GM23338 (cell line): ENCODE results near the gene A4GNT.

Experiments
- EZH2 ChIP-seq: fragments of 200-600 bp; sonication (generic); IDR thresholded peaks from one replicate; pipeline ENCODE4 v1.8.0; 2017; ENCODE audit warnings: antibody characterized with exemption, mild to moderate bottlenecking, low read depth; ENCODE audit not compliant: unreplicated experiment
- EZH2phosphoT487 ChIP-seq: fragments of 200-600 bp; sonication (generic); IDR thresholded peaks from one replicate; pipeline ENCODE4 v1.8.1; 2018; ENCODE audit warnings: antibody characterized with exemption; ENCODE audit not compliant: unreplicated experiment
- TF ChIP-seq, protein P1 (sequence below), 2 experiments: fragments of 200-600 bp in 1 of 2; sonication (generic) in 1 of 2; conservative IDR thresholded peaks; 2 replicates each; pipeline versions ENCODE4 v1.5.1 to v1.6.1; 2016 to 2017; ENCODE audit warnings: antibody characterized with exemption in 2 of 2, low read depth in 2 of 2, mild to moderate bottlenecking in 2 of 2, moderate library complexity in 1 of 2
- TF ChIP-seq, protein P2 (sequence below): IDR thresholded peaks from one replicate; pipeline ENCODE4 v1.6.1; 2018; ENCODE audit warnings: antibody characterized with exemption; ENCODE audit not compliant: unreplicated experiment

DNA sequence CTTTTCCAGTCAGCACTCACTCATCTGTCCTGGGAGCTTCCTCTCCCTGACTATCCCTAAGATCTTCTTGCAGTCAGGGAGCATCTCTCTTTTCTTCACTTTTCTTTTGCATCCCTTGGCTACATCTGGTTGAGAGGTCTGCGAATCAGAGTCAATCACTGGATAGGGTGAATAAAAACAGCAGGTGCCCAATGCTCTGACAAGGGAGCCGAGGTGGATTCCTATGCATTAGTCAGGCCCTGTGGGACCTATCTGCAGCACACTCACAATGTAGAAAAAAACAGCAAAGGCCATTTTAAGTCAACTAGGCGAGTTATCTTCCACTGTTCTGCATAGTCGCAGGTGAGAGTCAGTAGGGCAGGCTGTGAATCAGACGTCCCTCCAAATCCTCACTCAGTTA lies 52.3 kb downstream of the A4GNT start:
- TF ChIP-seq, protein P1, sequence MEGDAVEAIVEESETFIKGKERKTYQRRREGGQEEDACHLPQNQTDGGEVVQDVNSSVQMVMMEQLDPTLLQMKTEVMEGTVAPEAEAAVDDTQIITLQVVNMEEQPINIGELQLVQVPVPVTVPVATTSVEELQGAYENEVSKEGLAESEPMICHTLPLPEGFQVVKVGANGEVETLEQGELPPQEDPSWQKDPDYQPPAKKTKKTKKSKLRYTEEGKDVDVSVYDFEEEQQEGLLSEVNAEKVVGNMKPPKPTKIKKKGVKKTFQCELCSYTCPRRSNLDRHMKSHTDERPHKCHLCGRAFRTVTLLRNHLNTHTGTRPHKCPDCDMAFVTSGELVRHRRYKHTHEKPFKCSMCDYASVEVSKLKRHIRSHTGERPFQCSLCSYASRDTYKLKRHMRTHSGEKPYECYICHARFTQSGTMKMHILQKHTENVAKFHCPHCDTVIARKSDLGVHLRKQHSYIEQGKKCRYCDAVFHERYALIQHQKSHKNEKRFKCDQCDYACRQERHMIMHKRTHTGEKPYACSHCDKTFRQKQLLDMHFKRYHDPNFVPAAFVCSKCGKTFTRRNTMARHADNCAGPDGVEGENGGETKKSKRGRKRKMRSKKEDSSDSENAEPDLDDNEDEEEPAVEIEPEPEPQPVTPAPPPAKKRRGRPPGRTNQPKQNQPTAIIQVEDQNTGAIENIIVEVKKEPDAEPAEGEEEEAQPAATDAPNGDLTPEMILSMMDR (conservative IDR thresholded peaks at IDR 0.05; ENCODE audit: low read depth in 2 of 2): no peak
- TF ChIP-seq EZH2phosphoT487 (no peak), EZH2 (no peak)
- TF ChIP-seq, protein P2, sequence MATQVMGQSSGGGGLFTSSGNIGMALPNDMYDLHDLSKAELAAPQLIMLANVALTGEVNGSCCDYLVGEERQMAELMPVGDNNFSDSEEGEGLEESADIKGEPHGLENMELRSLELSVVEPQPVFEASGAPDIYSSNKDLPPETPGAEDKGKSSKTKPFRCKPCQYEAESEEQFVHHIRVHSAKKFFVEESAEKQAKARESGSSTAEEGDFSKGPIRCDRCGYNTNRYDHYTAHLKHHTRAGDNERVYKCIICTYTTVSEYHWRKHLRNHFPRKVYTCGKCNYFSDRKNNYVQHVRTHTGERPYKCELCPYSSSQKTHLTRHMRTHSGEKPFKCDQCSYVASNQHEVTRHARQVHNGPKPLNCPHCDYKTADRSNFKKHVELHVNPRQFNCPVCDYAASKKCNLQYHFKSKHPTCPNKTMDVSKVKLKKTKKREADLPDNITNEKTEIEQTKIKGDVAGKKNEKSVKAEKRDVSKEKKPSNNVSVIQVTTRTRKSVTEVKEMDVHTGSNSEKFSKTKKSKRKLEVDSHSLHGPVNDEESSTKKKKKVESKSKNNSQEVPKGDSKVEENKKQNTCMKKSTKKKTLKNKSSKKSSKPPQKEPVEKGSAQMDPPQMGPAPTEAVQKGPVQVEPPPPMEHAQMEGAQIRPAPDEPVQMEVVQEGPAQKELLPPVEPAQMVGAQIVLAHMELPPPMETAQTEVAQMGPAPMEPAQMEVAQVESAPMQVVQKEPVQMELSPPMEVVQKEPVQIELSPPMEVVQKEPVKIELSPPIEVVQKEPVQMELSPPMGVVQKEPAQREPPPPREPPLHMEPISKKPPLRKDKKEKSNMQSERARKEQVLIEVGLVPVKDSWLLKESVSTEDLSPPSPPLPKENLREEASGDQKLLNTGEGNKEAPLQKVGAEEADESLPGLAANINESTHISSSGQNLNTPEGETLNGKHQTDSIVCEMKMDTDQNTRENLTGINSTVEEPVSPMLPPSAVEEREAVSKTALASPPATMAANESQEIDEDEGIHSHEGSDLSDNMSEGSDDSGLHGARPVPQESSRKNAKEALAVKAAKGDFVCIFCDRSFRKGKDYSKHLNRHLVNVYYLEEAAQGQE: no peak
